ENCODE results near the gene GP1BB.
A peak's percentile ranks its signal among the peaks of the same experiment; 100 is the strongest.

The GP1BB gene

GRCh38 chr22:19704355-19705015 lies 18.9 kb upstream of the GP1BB start:
- TF ChIP-seq EZH2phosphoT487 (IDR thresholded peaks at IDR 0.05; ENCODE audit: borderline replicate concordance) (no peak), CTCF (conservative IDR thresholded peaks at IDR 0.05; ENCODE audit: low read length) (no peak)
- no peak overlapping the region for H3K4me2 ChIP-seq (ENCODE audit: low read depth, low read length, poor library complexity, severe bottlenecking)
- H2AFZ ChIP-seq (ENCODE audit: low read length) = no peak overlapping the region
- no peaks in the 10 kb centered on the region for H3K9me3 ChIP-seq (ENCODE audit: insufficient read depth, low read depth, low read length)
- no peaks in the 10 kb centered on the region for H3F3A ChIP-seq (ENCODE audit: low read depth)
- no peaks in the 10 kb centered on the region for H3K27me3 ChIP-seq (ENCODE audit: insufficient read depth, low read length, poor library complexity, severe bottlenecking)
- H3K9ac ChIP-seq (ENCODE audit: low read depth, low read length, poor library complexity, severe bottlenecking) = no peak overlapping the region
- H4K20me1 ChIP-seq (ENCODE audit: insufficient read depth, low read length, poor library complexity, severe bottlenecking) = no peaks in the 10 kb centered on the region
- no peaks in the 10 kb centered on the region for H3K79me2 ChIP-seq (ENCODE audit: insufficient read depth, low read length)
- H3K4me3 ChIP-seq (ENCODE audit: low read length, poor library complexity, severe bottlenecking) = no peak overlapping the region
- no peaks in the 10 kb centered on the region for H3K36me3 ChIP-seq (ENCODE audit: insufficient read depth, low read length)
- no peaks in the 10 kb centered on the region for H3K9me2 ChIP-seq (replicated peaks; ENCODE audit: low read depth, low read length)
- H3K4me1 ChIP-seq (ENCODE audit: insufficient read depth, low read length, poor library complexity, severe bottlenecking) = no peaks in the 10 kb centered on the region

GRCh38 chr22:19705181-19705934 lies 18.0 kb upstream of the GP1BB start:
- no peaks in the 10 kb centered on the region for H3K9me3 ChIP-seq (ENCODE audit: insufficient read depth, low read depth, low read length)
- no peaks in the 10 kb centered on the region for H3F3A ChIP-seq (ENCODE audit: low read depth)
- H3K4me3 ChIP-seq (ENCODE audit: low read length, poor library complexity, severe bottlenecking) = no peak overlapping the region

GRCh38 chr22:19706661-19707151 lies 16.6 kb upstream of the GP1BB start:
- no peaks in the 10 kb centered on the region for H3K79me2 ChIP-seq (ENCODE audit: insufficient read depth, low read length)
- no peak overlapping the region for H2AFZ ChIP-seq (ENCODE audit: low read length)
- no peaks in the 10 kb centered on the region for H3K36me3 ChIP-seq (ENCODE audit: insufficient read depth, low read length)
- no peaks in the 10 kb centered on the region for H3K27me3 ChIP-seq (ENCODE audit: insufficient read depth, low read length, poor library complexity, severe bottlenecking)
- no peak overlapping the region for H3K4me3 ChIP-seq (ENCODE audit: low read length, poor library complexity, severe bottlenecking)
- no peak for TF ChIP-seq EZH2phosphoT487 (IDR thresholded peaks at IDR 0.05; ENCODE audit: borderline replicate concordance)
- no peak for TF ChIP-seq CTCF (conservative IDR thresholded peaks at IDR 0.05; ENCODE audit: low read length)
- no peak overlapping the region for H3K9ac ChIP-seq (ENCODE audit: low read depth, low read length, poor library complexity, severe bottlenecking)
- no peaks in the 10 kb centered on the region for H3F3A ChIP-seq (ENCODE audit: low read depth)
- H4K20me1 ChIP-seq (ENCODE audit: insufficient read depth, low read length, poor library complexity, severe bottlenecking) = no peaks in the 10 kb centered on the region
- H3K4me1 ChIP-seq (ENCODE audit: insufficient read depth, low read length, poor library complexity, severe bottlenecking) = no peaks in the 10 kb centered on the region
- no peaks in the 10 kb centered on the region for H3K9me2 ChIP-seq (replicated peaks; ENCODE audit: low read depth, low read length)
- H3K9me3 ChIP-seq (ENCODE audit: insufficient read depth, low read depth, low read length) = no peaks in the 10 kb centered on the region
- H3K4me2 ChIP-seq (ENCODE audit: low read depth, low read length, poor library complexity, severe bottlenecking) = no peak overlapping the region

More at GRCh38 chr22:19705181-19705934, 18.0 kb upstream of the GP1BB start:
- Histone ChIP-seq H3K4me1 (ENCODE audit: insufficient read depth, low read length, poor library complexity, severe bottlenecking) (no peaks in the 10 kb centered on the region), H3K4me2 (ENCODE audit: low read depth, low read length, poor library complexity, severe bottlenecking) (no peak overlapping the region), H3K9ac (ENCODE audit: low read depth, low read length, poor library complexity, severe bottlenecking) (no peak overlapping the region), H3K79me2 (ENCODE audit: insufficient read depth, low read length) (no peaks in the 10 kb centered on the region), H3K27me3 (ENCODE audit: insufficient read depth, low read length, poor library complexity, severe bottlenecking) (no peaks in the 10 kb centered on the region), H3K9me2 (replicated peaks; ENCODE audit: low read depth, low read length) (no peaks in the 10 kb centered on the region), H3K36me3 (ENCODE audit: insufficient read depth, low read length) (no peaks in the 10 kb centered on the region), H2AFZ (ENCODE audit: low read length) (no peak overlapping the region), H4K20me1 (ENCODE audit: insufficient read depth, low read length, poor library complexity, severe bottlenecking) (no peaks in the 10 kb centered on the region)
- TF ChIP-seq EZH2phosphoT487 (IDR thresholded peaks at IDR 0.05; ENCODE audit: borderline replicate concordance) = no peak
- TF ChIP-seq CTCF (conservative IDR thresholded peaks at IDR 0.05; ENCODE audit: low read length) = peak; percentile 24; the same call in 1 of the 2 replicates
